Parathyroid adenoma (tissue), 2 donors: ENCODE measurements around the gene KIF22.
"Not testable (repeated sequence)": the region's sequence is repeated elsewhere in the genome, so short reads cannot be mapped to it uniquely, and the experiment has no call there.

Experiments
- H2AFZ ChIP-seq: fragments of 300-600 bp; sonication (generic); one replicate; pipeline ENCODE4 v1.7.0; 2017; ENCODE audit warnings: antibody characterized with exemption, mild to moderate bottlenecking
- H3K27ac ChIP-seq: fragments of 300-600 bp; sonication (generic); one replicate; pipeline ENCODE4 v1.7.0; 2017
- H3K27me3 ChIP-seq: fragments of 300-600 bp; sonication (generic); one replicate; pipeline ENCODE4 v1.7.0; 2017; ENCODE audit warnings: low read length; ENCODE audit not compliant: control insufficient read depth, insufficient read depth
- H3K36me3 ChIP-seq: fragments of 300-600 bp; sonication (generic); one replicate; pipeline ENCODE4 v1.7.0; 2017; ENCODE audit warnings: low read length; ENCODE audit not compliant: control insufficient read depth, insufficient read depth
- H3K4me1 ChIP-seq: fragments of 300-600 bp; sonication (generic); one replicate; pipeline ENCODE4 v1.7.0; 2017; ENCODE audit warnings: control low read depth
- H3K4me2 ChIP-seq: fragments of 300-600 bp; sonication (generic); one replicate; pipeline ENCODE4 v1.7.0; 2017; ENCODE audit warnings: low read length
- H3K4me3 ChIP-seq: fragments of 300-600 bp; sonication (generic); one replicate; pipeline ENCODE4 v1.7.0; 2017; ENCODE audit warnings: low read depth, low read length
- H3K79me2 ChIP-seq: fragments of 300-600 bp; sonication (generic); one replicate; pipeline ENCODE4 v1.7.0; 2017; ENCODE audit warnings: control low read depth
- H3K9ac ChIP-seq: fragments of 300-600 bp; sonication (generic); one replicate; pipeline ENCODE4 v1.7.0; 2017; ENCODE audit warnings: mild to moderate bottlenecking
- H3K9me3 ChIP-seq: fragments of 300-600 bp; sonication (generic); one replicate; pipeline ENCODE4 v1.7.0; 2017; ENCODE audit warnings: low read length; ENCODE audit not compliant: control insufficient read depth
- CTCF ChIP-seq: fragments of 300-600 bp; sonication (generic); IDR thresholded peaks from one replicate; pipeline ENCODE4 v1.7.0; 2017; ENCODE audit warnings: antibody characterized with exemption, mild to moderate bottlenecking
- donor health status: primary hyperparathyroidism.

KIF22 gene

DNA sequence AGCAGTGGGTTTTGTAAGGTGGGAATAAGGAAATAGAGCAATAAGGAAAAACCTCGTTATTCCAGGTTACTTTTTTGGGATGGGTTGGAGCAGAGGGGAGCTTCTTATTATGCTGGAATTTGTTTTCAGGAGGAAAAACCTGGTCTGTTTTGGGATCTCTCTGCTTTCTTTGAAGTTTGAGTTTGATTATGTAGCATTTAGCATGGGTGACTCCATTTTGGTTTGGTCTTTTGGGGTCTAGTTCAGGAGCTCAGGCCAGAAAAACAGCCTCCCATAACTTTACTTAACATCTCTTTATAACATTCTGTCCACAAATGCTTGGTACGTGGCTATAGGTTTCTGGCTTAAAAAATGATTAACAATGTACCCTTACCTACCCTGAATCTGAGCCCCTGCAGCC, 21.0 kb upstream of the KIF22 start:
- no peak overlapping the region for H2AFZ ChIP-seq
- no peak overlapping the region for H3K27ac ChIP-seq
- H3K4me2 ChIP-seq = no peak overlapping the region
- no peak for TF ChIP-seq CTCF
- H3K4me1 ChIP-seq = peaks cover 14% of the 10 kb centered on the region
- no peak overlapping the region for H3K4me3 ChIP-seq
- H3K9me3 ChIP-seq = no peaks in the 10 kb centered on the region
- H3K27me3 ChIP-seq = no peaks in the 10 kb centered on the region
- H3K36me3 ChIP-seq = no peaks in the 10 kb centered on the region
- H3K79me2 ChIP-seq = no peaks in the 10 kb centered on the region
- no peak overlapping the region for H3K9ac ChIP-seq

DNA sequence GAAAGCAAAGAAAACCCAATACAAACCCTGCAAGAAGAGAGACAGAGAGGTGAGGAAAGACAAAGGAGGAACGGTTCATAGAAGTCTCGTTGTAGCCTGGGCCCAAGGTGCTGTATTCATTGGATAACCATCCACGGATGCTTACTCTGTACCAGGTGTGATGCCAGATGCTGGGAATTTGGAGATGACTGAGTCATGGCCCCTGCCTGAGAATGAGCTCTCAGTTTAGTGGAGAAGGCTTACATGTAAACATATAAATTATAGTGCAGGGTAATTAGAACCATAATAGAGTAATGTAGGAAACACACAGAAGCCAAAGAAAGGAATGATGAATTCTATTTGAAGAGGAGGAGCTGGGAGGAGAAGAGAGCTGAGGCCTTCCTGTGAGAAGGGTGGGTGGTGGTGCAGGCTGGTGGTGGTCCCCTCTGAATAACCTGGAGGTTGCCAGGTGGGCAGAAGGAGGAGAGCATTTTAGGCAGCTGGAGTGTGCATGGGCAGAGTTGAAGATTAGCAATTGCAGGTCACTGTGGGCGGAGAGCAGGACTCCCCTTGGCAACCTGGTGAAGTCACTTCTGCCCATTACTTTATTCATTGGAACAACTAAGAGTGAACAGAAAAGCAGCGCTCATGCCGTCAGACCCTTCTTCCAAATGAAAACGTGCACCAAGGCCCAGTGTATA, 20.2 kb upstream of the KIF22 start:
- no peak overlapping the region for H3K9ac ChIP-seq
- H3K27ac ChIP-seq = no peak overlapping the region
- H3K36me3 ChIP-seq = no peaks in the 10 kb centered on the region

GRCh38 chr16:29772330-29772729, 18.2 kb upstream of the KIF22 start:
- not testable (repeated sequence) for H3K36me3 ChIP-seq, H3K27me3 ChIP-seq, H3K4me1 ChIP-seq, H3K9ac ChIP-seq, H3K4me2 ChIP-seq, H3K27ac ChIP-seq, H3K79me2 ChIP-seq, H3K4me3 ChIP-seq, H3K9me3 ChIP-seq, H2AFZ ChIP-seq

More for the DNA sequence above, 20.2 kb upstream of the KIF22 start:
- peaks cover 13% of the 10 kb centered on the region for H3K4me1 ChIP-seq
- H3K4me2 ChIP-seq = no peak overlapping the region
- H3K79me2 ChIP-seq = no peaks in the 10 kb centered on the region
- no peaks in the 10 kb centered on the region for H3K9me3 ChIP-seq
- no peak overlapping the region for H3K4me3 ChIP-seq
- no peak for TF ChIP-seq CTCF
- peak overlapping the region; percentile 14 for H2AFZ ChIP-seq
- no peaks in the 10 kb centered on the region for H3K27me3 ChIP-seq

DNA sequence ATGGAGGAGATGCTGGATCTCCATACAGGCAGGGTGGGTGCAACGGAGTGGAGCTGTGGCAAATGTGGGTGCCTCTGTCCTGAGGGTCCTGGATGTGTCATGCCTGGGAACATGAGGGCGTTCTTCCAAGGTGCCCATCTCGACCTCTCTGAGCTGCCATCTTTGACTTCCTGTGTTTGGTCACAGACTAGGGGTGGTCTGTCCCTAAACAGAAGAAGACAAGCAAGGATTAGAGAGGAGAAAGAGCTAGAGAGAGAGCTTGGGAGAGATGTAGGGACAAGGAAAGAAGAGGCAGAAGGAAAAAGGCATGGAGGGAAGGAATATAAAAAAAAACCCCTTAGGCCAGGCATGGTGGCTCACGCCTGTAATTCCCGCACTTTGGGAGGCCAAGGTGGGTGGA, 15.8 kb upstream of the KIF22 start:
- Histone ChIP-seq H3K27ac (no peak overlapping the region), H3K4me3 (no peak overlapping the region), H3K27me3 (no peaks in the 10 kb centered on the region), H3K9me3 (no peaks in the 10 kb centered on the region), H3K4me1 (no peaks in the 10 kb centered on the region), H3K79me2 (no peaks in the 10 kb centered on the region), H3K4me2 (no peak overlapping the region), H3K9ac (no peak overlapping the region), H2AFZ (no peak overlapping the region), H3K36me3 (no peaks in the 10 kb centered on the region)
- TF ChIP-seq CTCF = no peak

GRCh38 chr16:29775742-29776408, 14.7 kb upstream of the KIF22 start:
- no peaks in the 10 kb centered on the region for H3K79me2 ChIP-seq
- H3K36me3 ChIP-seq = no peaks in the 10 kb centered on the region
- H3K4me1 ChIP-seq = no peaks in the 10 kb centered on the region
- H3K27ac ChIP-seq = no peak overlapping the region
- no peak for TF ChIP-seq CTCF
- no peak overlapping the region for H3K4me3 ChIP-seq
- no peak overlapping the region for H2AFZ ChIP-seq
- no peak overlapping the region for H3K4me2 ChIP-seq
- no peaks in the 10 kb centered on the region for H3K9me3 ChIP-seq
- H3K27me3 ChIP-seq = no peaks in the 10 kb centered on the region
- no peak overlapping the region for H3K9ac ChIP-seq
